Activated T-helper 1 cell treated with anti-CD3 and anti-CD28 coated beads, Interleukin-2, amount 50 U/mL, for 16 hours (primary cell): ENCODE measurements around the gene NECAB3.
"Not testable (repeated sequence)": the region's sequence is repeated elsewhere in the genome, so short reads cannot be mapped to it uniquely, and the experiment has no call there.

Source experiments
- DNase-seq, 2 donors: peaks; one replicate each; pipeline ENCODE4 v3.0.0-alpha.2; 2020; ENCODE audit warnings: low read depth in 1 of 2, low spot score in 1 of 2

Gene NECAB3

DNA sequence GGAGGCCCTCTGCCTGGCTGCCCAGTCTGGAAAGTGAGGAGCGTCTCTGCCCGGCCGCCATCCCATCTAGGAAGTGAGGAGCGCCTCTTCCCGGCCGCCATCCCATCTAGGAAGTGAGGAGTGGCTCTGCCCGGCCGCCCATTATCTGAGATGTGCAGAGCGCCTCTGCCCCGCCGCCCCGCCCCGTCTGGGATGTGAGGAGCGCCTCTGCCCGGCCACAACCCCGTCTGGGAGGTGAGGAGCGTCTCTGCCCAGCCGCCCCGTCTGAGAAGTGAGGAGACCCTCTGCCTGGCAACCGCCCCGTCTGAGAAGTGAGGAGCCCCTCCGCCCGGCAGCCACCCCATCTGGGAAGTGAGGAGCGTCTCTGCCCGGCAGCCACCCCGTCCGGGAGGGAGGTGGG, 24.7 kb upstream of the NECAB3 start:
- not testable (repeated sequence) for DNase-seq

DNA sequence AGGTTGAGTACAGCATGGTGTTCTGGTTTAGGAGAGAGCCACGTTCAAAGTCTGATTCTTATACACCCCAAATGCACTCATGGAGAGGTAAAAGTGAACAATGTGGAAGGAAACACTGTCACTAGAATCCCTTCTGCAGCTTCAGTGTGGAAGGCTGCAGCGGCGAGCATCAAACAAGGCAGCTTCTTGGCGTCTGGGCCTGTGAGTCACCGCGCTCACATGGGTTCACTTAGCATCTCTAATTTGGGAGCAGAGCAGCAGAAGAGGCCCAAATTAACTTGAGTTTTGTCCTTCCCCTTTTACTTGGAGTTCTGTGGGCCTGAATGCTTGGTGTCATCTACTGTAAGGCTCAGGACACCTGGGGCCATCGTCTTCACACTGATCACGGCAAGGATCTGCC, 22.9 kb upstream of the NECAB3 start:
- no peak for DNase-seq

DNA sequence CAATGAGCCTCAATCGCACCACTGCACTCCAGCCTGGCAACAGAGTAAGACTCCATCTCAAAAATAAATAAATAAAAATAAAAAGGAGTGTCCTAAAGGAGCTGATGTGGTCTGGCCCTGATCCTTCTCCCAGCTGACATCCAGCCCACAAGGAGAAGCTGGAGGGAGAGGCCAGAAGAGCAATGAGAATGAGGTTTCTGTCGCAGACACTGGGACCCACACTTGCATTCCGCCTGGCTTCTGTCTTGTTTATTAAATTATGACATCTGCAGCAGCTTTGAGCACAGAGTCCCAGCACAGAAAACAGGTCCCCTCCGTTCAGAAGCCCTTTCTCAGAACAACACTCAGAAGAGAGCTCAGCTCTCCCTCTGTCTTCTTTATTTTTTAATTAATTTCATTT, 22.2 kb upstream of the NECAB3 start:
- DNase-seq, result no peak

DNA sequence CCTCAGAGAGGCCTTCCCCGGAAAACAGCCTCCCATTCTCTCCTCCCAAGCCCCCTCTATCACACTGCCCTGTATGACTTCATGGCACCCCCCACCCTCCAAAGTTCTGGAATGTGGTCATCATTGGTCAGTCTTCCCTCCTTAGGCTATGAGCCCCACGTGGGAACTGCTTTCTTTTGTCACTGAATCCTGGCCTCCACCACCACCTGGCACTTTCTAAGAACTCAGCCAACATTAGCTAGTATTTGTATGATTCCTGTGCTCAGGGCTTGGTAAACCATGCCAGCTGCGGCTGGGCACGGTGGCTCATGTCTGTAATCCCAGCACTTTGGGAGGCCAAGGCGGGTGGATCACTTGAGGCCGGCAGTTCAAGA, 20.4 kb upstream of the NECAB3 start:
- DNase-seq, result no peak

DNA sequence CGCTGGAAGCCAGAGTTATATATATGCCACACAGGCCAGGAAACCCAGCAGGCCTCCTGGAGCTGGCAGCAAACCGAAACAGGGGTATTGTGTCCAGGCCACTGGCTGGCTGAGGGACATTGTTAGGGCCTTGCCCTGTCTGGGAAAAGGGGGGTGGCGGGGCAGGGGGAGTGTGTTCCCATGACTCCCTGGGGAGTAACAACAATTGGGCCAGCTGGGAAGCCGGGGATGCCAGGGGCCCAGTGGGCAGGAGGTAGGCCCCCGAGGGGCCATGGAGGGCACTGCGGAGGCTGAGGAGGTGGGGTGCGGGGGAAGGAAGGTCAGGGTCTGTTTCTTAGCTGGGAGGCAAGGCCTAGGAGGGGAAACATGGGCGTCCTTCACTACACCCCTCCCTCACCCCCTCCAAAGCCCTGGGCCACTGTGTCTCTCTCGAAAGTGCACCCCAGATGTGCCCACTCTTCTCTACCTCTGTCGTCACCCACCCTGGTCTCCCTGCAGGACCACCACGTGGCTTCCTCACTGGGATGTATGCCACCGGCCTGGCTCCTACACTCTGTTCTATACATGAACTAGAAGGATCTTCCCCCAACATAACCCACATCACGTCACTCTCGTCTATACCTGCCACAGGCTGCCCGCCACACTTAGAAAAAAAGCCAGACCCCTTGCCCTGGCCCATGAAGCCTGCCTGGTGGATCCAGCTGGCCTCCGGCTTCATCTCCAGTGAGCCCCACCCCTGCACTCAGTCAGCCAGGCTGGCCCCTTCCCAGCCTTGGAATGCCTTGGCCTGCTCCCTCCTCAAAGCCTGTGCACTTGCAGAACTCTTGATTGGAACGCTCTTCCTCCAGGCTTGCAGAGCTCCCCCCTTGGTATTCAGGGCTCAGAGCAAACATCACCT, 19.8 kb upstream of the NECAB3 start:
- DNase-seq, result no peak

DNA sequence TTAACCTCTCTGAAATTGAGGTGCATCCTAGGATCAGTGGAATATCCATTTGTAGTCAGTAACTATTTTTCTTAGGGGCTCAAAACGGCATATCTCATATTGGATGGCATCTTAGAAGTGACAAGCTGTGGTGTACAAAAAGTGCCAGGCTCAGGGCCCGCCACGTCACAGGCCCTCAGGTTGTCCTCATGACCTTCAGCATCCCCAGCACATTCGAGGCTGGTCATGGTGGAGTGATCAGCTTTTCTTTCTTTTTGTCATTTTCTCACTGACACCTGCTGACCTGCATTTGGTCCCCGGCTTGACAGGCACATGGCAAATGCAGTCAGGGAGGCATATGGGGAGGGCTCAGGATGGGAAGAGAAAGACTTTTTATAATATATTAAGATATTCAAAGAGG, 19.1 kb upstream of the NECAB3 start:
- no peak for DNase-seq

DNA sequence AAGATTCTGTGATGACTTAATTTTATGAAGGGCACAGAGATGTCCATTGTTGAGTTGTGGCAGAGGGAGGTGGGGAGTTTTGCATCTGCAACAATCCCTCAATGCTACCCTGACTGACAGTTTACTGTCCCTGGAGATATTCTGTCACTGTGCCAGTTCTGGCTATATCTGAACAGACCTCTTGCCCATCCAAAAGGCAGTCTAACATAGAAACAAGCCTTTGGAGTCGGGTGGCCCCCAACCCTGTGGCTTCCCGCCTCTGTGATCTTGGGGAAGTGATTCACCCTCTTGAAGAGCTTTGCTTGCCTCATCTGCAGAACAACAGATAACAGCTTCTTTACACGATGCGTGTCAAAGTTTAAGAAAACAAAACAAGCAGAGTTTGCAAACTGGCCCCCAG, 15.7 kb upstream of the NECAB3 start:
- peak in 1 of 2 donors; percentile 18 for DNase-seq

DNA sequence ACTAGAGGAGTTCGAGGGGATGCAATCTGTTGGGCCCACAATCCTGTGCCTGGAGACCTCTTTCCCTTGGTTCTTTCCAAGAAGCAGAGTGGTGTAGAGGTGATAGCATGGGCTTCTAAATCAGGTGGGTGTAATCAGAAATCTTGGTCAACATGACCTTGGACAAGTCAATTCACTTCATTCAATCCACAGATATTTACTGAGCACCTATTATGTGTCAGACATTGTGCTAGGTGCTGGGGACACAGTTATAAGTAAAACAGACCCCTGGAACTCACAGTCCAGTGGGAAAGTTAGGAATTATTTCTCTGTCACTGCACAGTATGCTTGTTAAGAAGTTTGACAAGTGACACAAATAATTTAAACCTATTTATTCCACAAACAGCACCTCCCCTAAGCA, 15.3 kb upstream of the NECAB3 start:
- no peak for DNase-seq

DNA sequence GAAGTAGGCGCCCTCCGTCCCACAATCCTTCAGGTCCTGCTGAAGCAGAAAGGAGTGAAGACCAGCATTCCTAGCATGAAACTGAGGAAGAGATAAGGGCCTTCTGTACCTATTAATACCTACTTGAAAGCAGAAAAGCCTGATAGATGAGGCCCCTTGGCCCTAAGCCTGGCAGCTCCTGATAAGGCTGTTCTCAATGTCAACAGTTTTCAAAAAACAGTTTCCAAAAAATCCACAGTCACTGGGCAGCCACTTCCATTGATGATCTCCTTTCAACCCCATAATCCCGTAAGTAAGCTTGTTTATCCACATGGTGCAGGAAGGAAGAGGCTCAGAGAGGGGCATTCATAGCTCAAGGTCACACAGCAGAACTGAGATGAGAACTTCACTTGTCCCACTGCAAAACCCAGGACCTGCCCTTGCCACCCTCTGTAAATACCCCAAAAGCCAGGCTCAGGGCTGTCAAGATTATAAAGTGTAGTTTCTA, 14.8 kb upstream of the NECAB3 start:
- DNase-seq, result no peak

DNA sequence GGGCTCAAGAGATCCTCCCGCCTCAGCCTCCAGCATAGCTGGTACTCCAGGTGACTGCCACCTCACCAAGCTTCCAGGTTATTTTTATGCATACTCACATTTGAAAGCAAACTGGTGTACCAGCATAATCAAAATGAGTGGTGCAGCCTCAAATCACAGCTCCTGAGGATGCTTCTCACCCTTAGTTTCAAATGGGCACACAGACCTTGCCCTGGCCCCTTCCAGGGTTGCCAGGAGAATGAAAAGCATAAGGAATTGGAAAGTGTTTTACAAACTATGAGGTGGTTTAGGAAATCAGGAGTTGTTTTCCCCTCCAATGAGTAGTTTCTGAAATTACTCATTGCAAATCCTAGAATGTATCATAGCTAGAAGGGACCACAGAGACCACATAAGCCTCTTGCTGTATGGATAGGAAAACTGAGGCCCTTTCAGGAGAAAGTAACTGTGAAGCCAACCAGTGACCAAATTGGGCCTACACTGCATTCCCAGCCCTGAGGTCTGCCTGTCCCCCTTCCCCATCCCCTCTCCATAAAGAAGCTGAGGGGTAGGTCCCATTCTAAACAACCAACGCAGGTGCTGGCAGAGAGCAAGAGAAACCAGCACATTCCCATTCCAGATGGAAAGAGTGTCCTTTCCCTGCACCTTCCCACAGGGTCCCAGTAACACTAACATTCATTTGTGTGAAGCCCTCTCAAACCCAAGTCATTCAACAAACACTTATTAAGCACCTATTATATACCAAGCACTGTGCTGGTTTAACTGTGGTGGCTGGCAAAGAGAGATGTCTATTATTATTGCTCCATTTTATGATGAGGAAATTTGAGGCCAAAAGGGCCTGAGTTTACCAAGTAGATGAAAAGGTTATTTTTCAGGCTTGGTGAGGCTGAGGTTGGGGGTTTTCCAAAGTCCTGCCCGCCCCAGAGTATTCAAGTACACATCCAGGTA, 14.0 kb upstream of the NECAB3 start:
- no peak for DNase-seq

DNA sequence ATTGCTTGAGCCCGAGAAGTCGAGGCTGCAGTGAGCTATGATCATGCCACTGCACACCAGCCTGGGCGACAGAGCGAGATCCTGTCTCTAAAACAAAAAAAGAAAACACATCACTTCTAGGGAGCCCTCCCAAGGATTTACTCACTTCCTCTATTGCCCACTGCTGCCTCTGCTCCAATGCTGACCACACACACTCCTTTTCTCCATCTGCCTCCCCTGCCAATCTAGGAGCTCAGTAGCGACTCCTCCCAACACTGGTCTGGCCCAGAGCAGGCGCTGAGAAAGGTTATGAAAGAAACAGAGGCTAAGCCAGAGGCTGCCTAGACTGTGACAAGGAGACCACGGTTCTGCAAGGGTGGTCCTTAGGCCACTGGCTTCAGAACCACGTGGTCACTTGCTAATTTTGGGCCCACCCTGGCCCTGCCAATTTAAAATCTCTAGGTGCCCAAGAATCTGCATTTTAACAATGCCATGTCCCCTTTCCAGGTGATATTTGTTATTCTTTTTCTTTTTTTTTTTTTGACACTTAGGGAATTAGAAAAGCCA, 13.2 kb upstream of the NECAB3 start:
- no peak for DNase-seq

DNA sequence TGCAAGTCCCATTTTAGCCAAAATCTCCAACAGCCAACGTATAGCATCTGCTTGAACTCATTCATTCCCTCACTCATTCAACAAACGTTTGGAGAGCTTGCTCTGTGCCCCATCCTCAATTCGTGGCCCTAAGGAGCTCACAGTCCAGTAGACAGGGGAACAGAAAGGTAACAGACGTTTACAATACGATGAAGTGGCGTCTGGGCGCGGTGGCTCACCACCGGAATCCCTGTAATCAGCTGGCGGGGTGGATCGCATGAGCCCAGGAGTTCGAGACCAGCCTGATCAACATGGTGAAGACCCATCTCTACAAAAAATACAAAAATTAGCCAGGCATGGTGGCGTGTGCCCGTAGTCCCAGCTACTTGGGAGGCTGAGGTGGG, 12.7 kb upstream of the NECAB3 start:
- DNase-seq, result no peak

DNA sequence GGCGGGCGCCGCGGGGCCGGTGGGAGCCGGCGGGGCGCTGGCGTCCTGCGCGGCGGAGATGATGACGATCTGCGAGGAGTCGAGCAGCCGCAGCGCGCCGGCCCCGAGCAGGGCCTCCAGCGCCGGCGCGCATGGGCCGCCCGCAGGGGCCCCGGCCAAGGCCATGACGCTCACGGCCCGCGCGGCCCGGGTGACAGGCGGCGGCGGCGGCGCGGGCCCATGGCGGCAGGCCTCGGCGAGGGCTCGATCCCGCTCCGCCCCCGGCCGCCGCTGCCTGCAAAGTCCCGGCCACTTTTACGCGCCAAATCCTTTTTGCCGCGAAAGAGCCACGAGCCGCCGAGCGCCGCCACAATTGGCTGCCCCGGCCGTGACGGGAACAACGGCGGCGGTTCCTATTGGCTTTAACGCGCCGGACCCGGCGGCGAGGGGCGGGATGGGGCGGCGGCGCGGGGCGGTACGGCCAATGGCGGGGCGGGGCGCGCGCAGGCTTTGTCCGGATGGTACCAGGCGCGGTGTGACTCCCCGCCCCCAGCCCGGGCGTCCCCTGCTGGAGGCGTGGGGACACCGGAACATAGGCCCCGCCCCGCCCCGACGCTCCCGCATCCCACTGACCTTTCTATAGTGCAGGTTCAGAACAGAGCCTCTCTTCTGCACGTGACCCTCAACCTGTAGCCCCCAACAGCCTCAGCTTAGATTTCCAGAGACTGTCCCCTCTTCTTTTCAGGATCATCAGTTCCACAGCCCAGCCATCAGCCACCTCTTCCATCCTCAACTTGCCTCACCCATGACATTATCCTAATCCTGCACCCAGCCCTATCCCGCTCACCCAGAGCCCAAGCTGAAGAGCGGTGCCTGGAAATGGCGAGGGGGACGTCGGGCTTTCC, 12.1 kb upstream of the NECAB3 start, which contains the start of gene E2F1:
Gene E2F1 (minus strand): TSS at position 286 of the 884 bp plus-strand sequence. CDS start 121 bp downstream, at position 165.
- peak; percentile 88 to 93 for DNase-seq

DNA sequence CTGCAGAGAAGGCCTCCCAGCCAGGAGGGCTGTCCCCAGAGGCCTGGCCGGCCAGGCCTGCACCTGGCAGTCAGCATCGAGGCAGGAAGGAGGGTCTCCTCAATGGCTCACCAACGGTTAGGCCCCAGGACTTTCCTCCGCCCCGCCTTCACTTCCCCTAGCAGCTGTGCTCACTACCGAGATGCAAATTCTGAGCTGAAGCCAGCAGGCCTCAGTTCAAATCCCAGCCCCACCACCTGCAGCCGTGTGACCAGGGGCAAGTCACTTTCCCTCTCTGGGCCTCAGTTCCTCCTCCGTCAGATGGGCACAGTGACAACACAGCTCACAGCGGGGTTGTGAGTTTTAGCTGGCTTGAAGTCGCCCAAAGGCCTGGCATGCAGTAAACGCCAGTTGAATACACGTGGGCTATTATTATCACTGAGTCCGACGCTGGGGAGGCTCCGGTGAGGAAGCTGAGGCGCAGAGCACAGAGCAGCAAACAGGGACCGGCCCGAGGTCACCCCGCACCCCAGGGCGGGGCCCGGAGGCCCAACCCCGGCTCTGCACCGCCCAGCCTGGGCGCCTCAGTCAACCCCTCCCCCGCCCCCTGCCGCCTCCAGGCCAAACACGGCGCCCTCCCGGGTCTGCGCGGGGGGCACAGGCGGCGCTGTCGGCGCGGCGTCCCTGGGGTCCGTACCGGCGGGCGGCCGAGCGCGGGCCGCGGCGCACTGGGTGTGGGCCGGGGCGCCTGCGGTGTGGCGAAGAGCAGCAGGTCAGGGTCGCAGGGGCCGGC, 11.3 kb upstream of the NECAB3 start:
- DNase-seq, result peak in 1 of 2 donors; percentile 32

DNA sequence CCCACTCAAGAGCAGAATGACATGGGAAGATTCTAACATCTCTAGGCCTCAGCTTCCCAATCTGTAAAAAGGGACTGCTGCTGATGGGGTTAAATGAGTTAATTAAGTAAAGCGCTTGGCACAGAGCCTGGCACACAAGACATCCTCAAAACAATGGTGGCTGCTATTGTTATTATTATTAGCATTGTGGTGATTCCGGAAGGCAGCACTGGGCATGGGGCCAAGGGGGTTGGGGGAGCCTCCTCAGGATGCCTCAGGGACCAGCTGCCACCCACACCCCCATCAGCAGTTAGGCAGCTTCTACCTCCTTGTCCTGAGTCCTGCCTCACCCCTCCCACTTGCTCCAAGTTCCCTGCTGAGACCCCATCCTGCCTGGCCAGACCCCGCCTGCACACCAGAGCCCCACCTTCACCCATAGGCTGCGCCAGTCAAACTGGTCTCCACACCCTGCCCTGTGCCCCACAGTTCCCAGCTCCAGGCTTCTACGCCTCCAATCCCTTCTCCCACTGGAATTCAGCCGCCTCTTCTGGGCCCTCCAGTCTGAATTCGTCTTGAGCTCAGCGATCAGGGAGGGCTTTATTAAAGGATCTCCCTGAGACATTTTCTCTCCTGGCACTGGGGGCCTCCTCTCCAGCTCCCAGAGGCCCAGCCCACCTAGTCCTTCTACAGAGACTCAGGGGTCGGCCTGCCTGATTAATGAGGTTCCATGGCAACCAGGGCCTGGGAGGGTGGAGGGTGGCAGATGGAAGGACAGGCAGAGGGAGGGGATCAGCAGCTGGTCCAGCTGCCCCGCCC, 10.5 kb upstream of the NECAB3 start:
- no peak for DNase-seq

DNA sequence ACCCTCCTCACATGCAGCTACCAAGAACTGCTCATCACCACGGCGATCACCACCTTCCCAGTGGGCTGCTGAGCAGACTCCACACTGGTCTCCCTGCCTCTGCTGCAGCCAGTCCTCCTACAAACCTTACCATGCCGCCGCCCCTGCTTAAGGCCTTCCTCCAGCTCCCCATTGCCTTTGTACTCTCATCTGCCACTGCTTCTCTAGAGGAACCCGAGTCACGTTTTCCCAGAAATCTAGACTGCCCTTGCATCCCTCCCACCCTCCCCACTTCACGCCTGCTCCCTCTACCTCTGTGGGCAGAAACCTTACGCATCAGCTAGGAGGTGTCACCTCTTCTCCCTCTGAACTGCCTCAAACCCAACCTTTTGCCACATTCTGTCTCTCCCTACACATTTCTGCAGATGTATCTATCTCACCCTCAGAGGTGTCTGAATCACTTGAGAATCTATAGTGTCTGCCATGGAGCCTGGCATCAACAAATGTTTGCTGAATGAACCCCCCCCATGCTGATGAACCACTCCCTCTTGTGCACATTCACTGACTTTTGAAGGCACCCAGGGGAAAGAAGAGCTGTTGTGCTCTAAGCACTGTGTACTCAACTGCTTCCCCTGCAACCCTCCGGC, 7.6 kb upstream of the NECAB3 start:
- DNase-seq, result no peak

DNA sequence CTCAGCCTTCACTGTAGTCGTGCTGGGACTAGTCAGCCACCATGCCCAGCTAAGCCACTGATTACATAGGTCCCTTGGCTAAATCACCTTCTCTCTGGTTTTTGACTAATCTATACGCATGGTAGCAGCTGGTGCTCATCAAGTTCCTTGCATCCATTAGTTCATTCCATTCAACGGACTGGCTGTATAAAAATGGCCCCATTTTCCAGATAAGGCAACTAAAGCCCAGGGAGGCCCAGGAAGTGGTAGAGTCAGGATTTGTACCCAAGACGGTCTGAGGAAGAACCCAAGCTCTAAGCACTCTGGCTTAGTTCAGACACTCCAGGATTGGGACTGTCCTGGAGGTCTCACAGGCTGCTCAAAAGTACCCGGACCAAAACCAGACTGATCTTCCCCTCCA, 7.1 kb upstream of the NECAB3 start:
- no peak for DNase-seq

DNA sequence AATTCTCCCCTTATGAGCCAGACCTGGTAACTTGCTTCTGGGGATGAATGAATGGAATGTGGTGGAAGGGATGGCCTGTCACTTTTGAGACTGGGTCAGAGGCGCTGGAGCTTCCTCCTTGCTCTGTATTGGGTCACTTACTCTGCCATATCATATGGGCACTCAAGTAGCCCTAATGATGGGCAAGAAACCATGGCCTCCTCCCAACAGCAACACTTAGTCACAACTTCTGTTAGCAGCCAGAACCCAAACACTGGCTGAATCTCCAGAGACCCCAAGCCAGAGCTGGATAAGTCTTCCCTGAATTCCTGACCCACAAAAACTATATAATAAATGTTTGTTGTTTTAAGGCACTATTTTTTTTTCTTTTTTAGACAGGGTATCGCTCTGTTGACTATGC, 6.5 kb upstream of the NECAB3 start:
- no peak for DNase-seq
